G401 (cell line): ENCODE measurements around the gene PDXDC1. TPM values are rescaled to one million over a fixed set of nuclear protein-coding genes. Genes with fewer than 3 reads are reported as not detected.
"Not testable (repeated sequence)": the region's sequence is repeated elsewhere in the genome, so short reads cannot be mapped to it uniquely, and the experiment has no call there.

Experiments
- DNase-seq: peaks from one replicate; pipeline ENCODE4 v3.0.0-alpha.2; 2015; ENCODE audit warnings: low spot score
- in situ Hi-C: cut with HindIII; loops from 2 replicates; pipeline ENCODE4 v1.10.0; 2016; ENCODE audit warnings: low sequenced_read_pairs, mixed read lengths
- total RNA-seq: library from RNA; depleted of rRNA; stranded (reverse); fragments of >200 nt; shearing (Covaris generic); gene quantifications from 2 replicates; pipeline ENCODE4 v1.2.3, GENCODE V29; 2014

The PDXDC1 gene
- total RNA-seq, 1 experiment from 2014 or later: 45.2 TPM

DNA sequence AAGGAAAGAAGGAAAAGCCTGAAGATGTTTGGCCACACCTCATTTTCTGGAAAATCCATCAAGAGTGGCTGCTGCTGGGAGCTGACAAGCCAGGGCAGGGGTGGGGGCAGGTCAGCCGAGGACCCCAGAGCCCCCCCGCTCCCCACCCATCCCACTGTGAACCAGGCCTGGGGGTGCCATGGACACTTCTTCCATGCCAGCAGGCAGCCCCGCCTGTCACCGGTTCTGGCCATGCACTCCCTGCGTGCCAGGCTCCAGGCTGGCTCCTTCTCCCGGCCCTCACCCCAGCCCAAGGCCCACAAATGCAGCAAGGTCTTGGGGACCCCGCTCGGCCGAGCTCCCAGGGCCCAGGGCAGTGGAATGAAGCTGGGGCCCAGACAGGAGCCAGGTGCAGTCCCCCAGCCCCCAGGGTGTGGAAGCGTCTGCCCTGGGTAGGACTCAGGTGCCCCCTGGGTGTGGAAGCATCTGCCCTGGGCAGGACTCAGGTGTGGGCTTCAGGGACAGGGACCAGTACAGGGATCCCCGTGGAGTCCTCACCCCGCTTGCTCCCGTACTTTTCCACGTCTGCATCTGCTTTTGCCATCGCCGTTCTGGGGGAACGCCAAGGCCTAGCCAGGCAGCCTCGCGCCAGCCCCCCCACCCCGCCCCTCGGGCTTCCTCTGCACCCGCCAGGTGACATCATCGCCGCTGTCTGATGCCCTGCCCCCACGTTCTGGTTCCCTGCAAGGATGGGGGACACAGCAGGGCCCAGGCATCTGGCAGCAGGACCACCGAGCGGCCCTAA lies 167.5 kb downstream of the PDXDC1 start:
- in situ Hi-C loops, DNase-seq: not testable (repeated sequence)

GRCh38 chr16:15142891-15143600 lies 168.2 kb downstream of the PDXDC1 start:
- in situ Hi-C loops, DNase-seq: not testable (repeated sequence)

GRCh38 chr16:15143601-15144091 lies 168.8 kb downstream of the PDXDC1 start:
- in situ Hi-C loops, DNase-seq: not testable (repeated sequence)

DNA sequence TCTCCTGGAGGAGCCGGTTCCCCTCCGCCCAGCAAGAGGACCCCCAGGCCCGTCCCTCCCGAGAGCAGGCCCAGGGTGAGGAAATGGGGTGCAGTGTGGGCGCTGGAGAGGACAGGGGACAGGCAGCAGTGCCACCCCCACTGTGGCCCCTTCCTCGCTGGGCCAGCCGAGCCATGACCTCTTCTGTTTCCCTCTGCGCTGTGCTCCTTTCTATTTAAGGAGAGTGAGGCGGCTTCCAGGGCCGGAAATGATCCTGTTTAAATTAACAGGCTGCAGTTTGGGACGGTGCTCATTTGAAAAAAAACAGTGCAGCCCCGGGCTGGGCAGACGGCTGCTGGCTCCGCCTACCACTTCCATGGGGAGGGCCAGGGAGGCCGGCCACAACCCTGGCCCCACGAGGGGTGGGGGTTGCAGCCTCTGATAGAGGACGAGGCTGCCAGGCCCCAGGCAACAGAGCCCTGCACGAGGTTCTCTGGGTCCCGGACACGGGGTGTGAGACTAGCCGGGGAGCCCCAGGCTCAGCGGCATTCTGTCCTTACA lies 169.3 kb downstream of the PDXDC1 start:
- in situ Hi-C loops: not testable (repeated sequence)

DNA sequence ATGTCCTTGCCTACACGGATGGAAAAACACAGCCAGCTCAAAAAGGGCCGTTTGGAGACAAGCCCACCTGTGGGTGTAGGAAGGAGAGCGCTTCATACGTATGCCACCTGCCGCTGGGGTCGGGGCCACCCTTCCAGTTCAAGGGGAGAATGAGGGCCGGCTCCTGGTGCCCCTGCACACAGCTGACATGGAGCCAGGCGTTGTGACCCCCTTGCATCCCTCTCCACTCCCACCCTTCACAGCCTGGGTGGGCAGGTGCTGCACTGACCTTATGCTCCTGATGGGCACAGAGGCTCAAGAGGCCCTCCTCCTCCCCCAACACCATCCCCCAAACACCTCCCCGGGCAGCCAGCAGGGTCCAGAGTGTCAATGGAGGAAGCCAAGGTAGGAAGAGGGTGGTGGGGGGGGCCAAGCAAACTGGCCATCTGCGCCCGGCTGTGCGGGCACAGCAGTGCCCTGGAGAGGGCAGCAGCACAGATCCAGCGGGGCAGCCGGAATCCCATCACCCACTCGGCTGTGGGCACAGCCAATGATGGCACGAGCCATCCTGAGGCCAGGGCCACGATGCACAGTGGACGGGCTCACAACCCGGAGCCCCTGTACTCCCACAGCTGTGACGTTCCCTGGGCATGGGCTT lies 170.1 kb downstream of the PDXDC1 start:
- in situ Hi-C loops: not testable (repeated sequence)
- peak; percentile 54 for DNase-seq

More for the DNA sequence above, 169.3 kb downstream of the PDXDC1 start:
- peak; percentile 64 for DNase-seq

- in situ Hi-C loops: not testable (repeated sequence)
- DNase-seq: peak; percentile 66
Observed at GRCh38 chr16:15145418-15146263, 170.8 kb downstream of the PDXDC1 start.

DNA sequence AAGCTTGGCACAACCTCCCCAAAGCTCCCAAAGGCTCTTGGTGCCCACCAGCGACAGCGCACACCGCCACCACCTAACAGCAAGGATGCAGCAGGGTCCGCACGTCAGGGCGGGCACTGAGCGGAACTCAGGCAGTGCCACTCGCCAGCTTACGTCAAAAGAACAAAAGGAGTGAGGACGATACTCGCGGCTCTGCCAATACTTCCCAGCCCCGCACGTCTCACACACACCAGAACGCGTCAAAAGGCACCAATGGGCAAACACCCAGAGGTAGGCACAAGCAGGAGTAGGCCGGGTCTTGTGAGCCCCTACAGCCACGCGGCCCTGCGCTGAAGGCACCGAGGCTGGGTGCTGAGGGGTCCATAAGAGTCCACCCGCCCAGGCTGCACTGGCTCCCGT lies 171.4 kb downstream of the PDXDC1 start:
- in situ Hi-C loops, DNase-seq: not testable (repeated sequence)

DNA sequence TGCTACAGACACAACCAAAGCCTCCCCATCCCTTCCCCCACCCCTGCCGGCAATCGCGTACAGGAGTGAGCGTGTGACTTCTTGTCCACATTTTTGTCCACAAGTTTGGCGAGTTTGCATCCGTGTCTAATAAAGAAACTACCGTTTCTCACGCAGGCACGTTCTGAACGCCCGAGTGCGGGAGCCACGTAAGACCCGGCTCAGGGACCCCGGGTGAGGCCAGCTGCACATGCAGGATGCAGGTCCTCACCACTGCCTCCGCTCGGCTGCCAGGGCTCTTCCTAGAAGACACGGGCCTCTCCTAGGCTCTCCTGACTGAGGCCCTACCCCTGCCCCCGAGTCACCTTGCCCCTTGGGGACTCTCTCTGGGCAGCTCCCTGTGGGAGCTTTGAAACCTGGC lies 174.0 kb downstream of the PDXDC1 start:
- in situ Hi-C loops, DNase-seq: not testable (repeated sequence)

GRCh38 chr16:15149260-15149659 lies 174.4 kb downstream of the PDXDC1 start:
- DNase-seq, in situ Hi-C loops: not testable (repeated sequence)

DNA sequence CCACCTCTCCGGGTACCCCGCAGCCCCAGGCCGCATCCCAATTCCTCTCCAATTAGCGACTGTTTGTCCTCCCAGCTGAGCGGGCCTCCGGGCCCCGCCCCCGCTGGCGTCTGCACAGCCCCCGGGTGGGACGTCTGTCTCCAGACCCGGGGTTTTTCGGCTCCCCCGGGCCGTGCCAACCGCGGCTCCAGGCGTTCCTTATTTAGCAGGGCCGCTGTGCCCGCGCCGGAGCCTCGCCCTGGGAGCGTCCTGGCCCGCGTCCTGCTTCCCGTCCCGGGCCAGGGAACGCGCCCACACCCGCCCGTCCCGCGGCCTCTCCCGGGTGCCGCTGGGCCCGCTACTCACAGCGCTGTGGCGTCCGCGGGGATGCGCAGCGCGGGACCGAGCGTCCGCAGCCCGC lies 179.2 kb downstream of the PDXDC1 start:
- DNase-seq, in situ Hi-C loops: not testable (repeated sequence)

- peak; percentile 90 for DNase-seq
- in situ Hi-C loops: not testable (repeated sequence)
Observed at GRCh38 chr16:15154650-15155562, 180.1 kb downstream of the PDXDC1 start.

DNA sequence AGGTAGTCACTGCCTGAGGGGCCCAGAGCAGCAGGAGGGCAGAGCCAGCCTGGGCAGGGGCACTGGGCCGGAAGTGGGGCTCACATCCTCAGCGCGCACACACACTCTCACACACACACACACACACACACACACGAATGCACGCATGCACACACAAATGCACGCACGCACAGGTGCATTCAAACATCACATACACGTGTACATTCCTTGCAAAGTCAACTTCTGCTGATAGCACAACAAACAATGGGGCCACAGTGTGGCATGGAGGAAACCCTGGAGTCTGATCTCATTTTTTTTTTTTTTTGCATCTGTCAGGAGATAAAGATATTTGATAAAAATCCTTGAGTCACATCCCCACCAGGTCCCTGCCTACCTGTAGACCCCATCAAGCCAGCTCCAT lies 182.8 kb downstream of the PDXDC1 start:
- in situ Hi-C loops, DNase-seq: not testable (repeated sequence)

- in situ Hi-C loops, DNase-seq: not testable (repeated sequence)
Observed at GRCh38 chr16:15159671-15160070, 184.8 kb downstream of the PDXDC1 start.

GRCh38 chr16:15160571-15160970 lies 185.7 kb downstream of the PDXDC1 start:
- DNase-seq, in situ Hi-C loops: not testable (repeated sequence)

- in situ Hi-C loops, DNase-seq: not testable (repeated sequence)
Observed at GRCh38 chr16:15163055-15163454, 188.2 kb downstream of the PDXDC1 start.

DNA sequence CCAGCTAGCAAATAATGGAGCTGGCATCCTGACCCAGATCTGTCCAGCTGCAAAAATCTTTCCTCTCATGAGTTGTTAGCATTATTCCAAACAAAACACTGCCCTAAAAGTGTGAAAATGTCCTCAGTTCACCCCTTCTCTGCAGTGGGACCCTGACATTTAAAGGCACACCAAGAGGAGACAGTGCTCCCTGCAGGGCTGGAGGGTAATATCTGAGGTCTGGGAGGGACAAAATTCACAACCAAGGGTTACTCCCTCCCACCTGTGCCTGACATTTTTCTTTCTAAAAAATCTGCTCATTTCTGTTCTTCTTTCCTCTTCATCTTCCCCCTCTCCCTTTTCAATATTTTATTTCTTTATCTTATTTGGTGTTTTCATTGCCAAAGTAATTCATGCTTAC lies 191.4 kb downstream of the PDXDC1 start:
- DNase-seq, in situ Hi-C loops: not testable (repeated sequence)

GRCh38 chr16:15168303-15168702 lies 193.5 kb downstream of the PDXDC1 start:
- in situ Hi-C loops, DNase-seq: not testable (repeated sequence)
